Measurements from ENCODE around the gene STK36.

DNA sequence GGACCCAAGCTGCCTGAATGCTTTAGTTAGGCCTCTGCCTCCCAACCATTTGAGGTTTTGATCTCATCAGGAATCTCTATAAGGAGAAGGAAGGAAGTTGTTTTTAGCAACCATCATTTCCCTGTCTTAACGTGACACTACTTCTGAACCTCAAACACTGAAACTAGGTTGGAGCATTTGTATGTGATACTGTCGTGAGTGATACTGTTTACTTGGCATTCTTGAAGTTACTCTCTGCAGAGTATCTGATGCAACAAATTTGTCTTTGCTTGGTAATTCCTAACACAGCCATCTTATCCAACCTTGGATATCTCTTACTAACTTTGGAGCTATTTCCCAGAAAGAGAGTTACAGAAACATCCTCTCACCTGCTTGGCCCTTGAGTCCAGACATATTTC is 60.9 kb downstream of the STK36 start:
- TF ChIP-seq POLR2A (IDR thresholded peaks at IDR 0.05): no peak
- TF ChIP-seq, protein P1, sequence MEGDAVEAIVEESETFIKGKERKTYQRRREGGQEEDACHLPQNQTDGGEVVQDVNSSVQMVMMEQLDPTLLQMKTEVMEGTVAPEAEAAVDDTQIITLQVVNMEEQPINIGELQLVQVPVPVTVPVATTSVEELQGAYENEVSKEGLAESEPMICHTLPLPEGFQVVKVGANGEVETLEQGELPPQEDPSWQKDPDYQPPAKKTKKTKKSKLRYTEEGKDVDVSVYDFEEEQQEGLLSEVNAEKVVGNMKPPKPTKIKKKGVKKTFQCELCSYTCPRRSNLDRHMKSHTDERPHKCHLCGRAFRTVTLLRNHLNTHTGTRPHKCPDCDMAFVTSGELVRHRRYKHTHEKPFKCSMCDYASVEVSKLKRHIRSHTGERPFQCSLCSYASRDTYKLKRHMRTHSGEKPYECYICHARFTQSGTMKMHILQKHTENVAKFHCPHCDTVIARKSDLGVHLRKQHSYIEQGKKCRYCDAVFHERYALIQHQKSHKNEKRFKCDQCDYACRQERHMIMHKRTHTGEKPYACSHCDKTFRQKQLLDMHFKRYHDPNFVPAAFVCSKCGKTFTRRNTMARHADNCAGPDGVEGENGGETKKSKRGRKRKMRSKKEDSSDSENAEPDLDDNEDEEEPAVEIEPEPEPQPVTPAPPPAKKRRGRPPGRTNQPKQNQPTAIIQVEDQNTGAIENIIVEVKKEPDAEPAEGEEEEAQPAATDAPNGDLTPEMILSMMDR (IDR thresholded peaks at IDR 0.05): no peak
